ENCODE data around the gene MLLT10. TPM values are rescaled to one million over a fixed set of nuclear protein-coding genes. Genes with fewer than 3 reads are reported as not detected.
A peak's percentile ranks its signal among the peaks of the same experiment; 100 is the strongest.

Gene MLLT10
- total RNA-seq (34.9 and 61.6 TPM in 2 replicates), polyA plus RNA-seq (16.0 and 16.8 TPM in 2 replicates)

DNA sequence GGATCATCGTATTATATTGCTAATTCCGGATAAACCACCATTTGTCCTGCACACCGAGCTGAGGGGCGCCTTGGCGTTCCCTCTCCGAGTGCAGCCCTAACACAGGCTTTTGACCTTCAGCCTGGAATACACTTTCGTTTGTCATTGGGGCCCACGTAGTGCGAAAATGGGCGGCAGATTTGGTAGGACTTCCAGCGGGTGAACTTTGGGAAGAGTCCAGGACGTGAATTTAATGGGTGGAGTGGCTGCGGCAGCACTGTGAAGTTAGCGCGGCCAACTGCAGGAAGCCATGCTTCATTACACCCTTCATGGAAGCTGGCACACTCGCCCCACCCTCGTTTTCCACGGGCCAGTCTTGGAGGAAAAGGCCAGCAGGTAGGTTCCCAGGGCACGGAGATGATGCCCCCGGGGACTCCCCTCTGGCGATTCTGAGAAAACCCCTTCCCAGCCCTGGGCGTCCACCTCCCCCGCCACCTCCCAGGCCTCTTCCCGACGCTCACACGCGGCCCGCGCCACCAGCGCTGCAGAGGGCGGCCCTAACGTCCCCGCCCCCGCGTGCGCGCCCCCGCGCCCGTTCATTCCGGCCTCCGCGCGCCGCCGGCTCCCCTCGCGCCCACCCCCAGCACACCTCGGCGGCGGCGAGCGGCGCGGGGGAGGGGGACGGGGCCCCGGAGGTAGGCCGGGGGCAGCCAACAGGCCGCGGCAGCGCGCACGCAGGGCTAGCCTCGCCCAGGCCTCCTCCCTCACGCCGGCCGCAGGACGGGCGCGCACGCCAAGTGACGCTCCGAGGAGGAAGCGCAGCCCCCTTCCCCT is at the start of gene MLLT10:
Gene MLLT10, plus strand, starts transcription at position 766 of the 813 bp plus-strand sequence. CDS start 413 bp downstream, outside the sequence.
- Histone ChIP-seq H2AFZ (peak within 1 kb of the TSS; percentile 76), H3K79me2 (peaks cover 62% of the 10 kb centered on the region), H3K4me2 (peak within 1 kb of the TSS; percentile 93), H3K27me3 (no peaks in the 10 kb centered on the region), H3K9me2 (replicated peaks; ENCODE audit: insufficient read depth) (no peaks in the 10 kb centered on the region), H3K36me3 (replicated peaks; ENCODE audit: insufficient read depth, low read depth) (peaks cover 4% of the 10 kb centered on the region), H4K20me1 (ENCODE audit: insufficient read depth, poor library complexity, severe bottlenecking) (peaks cover 11% of the 10 kb centered on the region), H3K4me3 (peak within 1 kb of the TSS; percentile 78), H3K27ac (peak within 1 kb of the TSS; percentile 99), H3K9me3 (ENCODE audit: low read depth) (no peaks in the 10 kb centered on the region), H3K4me1 (ENCODE audit: insufficient read depth) (peaks cover 17% of the 10 kb centered on the region)
- DNase-seq (ENCODE audit: low spot score) = peak; percentile 98
- 1% methylated on average over 21 of the region's 74 CpGs for WGBS (ENCODE audit: low lambda C conversion rate, missing lambda C conversion rate)
- TF ChIP-seq, protein P1, sequence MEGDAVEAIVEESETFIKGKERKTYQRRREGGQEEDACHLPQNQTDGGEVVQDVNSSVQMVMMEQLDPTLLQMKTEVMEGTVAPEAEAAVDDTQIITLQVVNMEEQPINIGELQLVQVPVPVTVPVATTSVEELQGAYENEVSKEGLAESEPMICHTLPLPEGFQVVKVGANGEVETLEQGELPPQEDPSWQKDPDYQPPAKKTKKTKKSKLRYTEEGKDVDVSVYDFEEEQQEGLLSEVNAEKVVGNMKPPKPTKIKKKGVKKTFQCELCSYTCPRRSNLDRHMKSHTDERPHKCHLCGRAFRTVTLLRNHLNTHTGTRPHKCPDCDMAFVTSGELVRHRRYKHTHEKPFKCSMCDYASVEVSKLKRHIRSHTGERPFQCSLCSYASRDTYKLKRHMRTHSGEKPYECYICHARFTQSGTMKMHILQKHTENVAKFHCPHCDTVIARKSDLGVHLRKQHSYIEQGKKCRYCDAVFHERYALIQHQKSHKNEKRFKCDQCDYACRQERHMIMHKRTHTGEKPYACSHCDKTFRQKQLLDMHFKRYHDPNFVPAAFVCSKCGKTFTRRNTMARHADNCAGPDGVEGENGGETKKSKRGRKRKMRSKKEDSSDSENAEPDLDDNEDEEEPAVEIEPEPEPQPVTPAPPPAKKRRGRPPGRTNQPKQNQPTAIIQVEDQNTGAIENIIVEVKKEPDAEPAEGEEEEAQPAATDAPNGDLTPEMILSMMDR (IDR thresholded peaks at IDR 0.05; ENCODE audit: poor library complexity) = no peak
- no peak for TF ChIP-seq EZH2phosphoT487 (IDR thresholded peaks at IDR 0.05; ENCODE audit: low read depth, severe bottlenecking, unreplicated experiment)
- no peak for TF ChIP-seq EZH2 (IDR thresholded peaks at IDR 0.05; ENCODE audit: borderline replicate concordance)

GRCh38 chr10:21487416-21488180 is 46.4 kb upstream of the MLLT10 start:
- TF ChIP-seq, protein P1 (IDR thresholded peaks at IDR 0.05; ENCODE audit: poor library complexity) = no peak
- TF ChIP-seq EZH2phosphoT487 (IDR thresholded peaks at IDR 0.05; ENCODE audit: low read depth, severe bottlenecking, unreplicated experiment) = no peak
- TF ChIP-seq EZH2 (IDR thresholded peaks at IDR 0.05; ENCODE audit: borderline replicate concordance) = no peak

DNA sequence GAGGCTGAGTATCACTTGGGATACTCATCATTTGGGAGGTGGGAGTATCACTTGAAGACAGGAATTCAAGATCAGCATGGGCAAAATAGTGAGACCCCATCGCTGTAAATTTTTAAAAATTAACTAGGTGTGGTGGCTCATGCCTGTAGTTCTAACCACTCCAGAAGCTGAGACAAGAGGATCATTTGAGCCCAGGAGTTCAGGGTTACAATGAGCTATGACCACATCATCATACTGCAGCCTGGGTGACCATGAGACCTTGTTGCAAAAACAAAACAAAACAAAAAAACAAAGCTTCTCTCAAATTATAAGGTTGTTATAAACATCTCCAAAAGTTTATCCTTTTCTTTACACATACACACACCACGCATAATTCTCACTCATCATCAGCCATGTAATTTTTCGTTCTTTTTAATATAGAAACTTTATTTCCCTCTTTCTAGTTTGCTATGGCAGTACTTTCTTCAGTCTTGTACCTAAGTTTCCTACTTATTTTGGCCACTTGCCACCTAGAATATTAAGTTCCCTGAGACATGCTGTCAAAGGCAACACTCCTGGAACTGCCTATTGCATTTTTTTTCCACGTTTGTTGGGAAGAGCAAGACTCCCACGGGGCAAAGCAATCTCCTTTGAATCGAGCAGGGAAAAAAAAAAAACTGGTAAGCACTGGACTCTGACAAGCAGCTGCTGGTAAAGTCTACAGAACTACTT is 45.6 kb upstream of the MLLT10 start:
- H2AFZ ChIP-seq = no peak overlapping the region
- H4K20me1 ChIP-seq (ENCODE audit: insufficient read depth, poor library complexity, severe bottlenecking) = no peaks in the 10 kb centered on the region
- no peaks in the 10 kb centered on the region for H3K36me3 ChIP-seq (replicated peaks; ENCODE audit: insufficient read depth, low read depth)
- 53% methylated on average over 6 of the region's 6 CpGs for WGBS (ENCODE audit: low lambda C conversion rate, missing lambda C conversion rate)
- H3K27ac ChIP-seq = no peak overlapping the region
- H3K9me3 ChIP-seq (ENCODE audit: low read depth) = no peaks in the 10 kb centered on the region
- H3K79me2 ChIP-seq = no peaks in the 10 kb centered on the region
- no peaks in the 10 kb centered on the region for H3K27me3 ChIP-seq
- H3K4me3 ChIP-seq = no peak overlapping the region
- TF ChIP-seq, protein P1 (IDR thresholded peaks at IDR 0.05; ENCODE audit: poor library complexity) = no peak
- TF ChIP-seq EZH2 (IDR thresholded peaks at IDR 0.05; ENCODE audit: borderline replicate concordance) = no peak
- no peak for TF ChIP-seq EZH2phosphoT487 (IDR thresholded peaks at IDR 0.05; ENCODE audit: low read depth, severe bottlenecking, unreplicated experiment)
- H3K4me2 ChIP-seq = no peak overlapping the region
- H3K9me2 ChIP-seq (replicated peaks; ENCODE audit: insufficient read depth) = no peaks in the 10 kb centered on the region
- no peaks in the 10 kb centered on the region for H3K4me1 ChIP-seq (ENCODE audit: insufficient read depth)
- DNase-seq (ENCODE audit: low spot score) = no peak

More at GRCh38 chr10:21487416-21488180, 46.4 kb upstream of the MLLT10 start:
- H3K9me2 ChIP-seq (replicated peaks; ENCODE audit: insufficient read depth) = no peaks in the 10 kb centered on the region
- no peak overlapping the region for H3K4me2 ChIP-seq
- H3K27me3 ChIP-seq = no peaks in the 10 kb centered on the region
- H3K9me3 ChIP-seq (ENCODE audit: low read depth) = no peaks in the 10 kb centered on the region
- no peaks in the 10 kb centered on the region for H3K36me3 ChIP-seq (replicated peaks; ENCODE audit: insufficient read depth, low read depth)
- no peak overlapping the region for H2AFZ ChIP-seq
- no peak for DNase-seq (ENCODE audit: low spot score)
- H3K79me2 ChIP-seq = no peaks in the 10 kb centered on the region
- H3K4me3 ChIP-seq = no peak overlapping the region
- H4K20me1 ChIP-seq (ENCODE audit: insufficient read depth, poor library complexity, severe bottlenecking) = no peaks in the 10 kb centered on the region
- H3K4me1 ChIP-seq (ENCODE audit: insufficient read depth) = no peaks in the 10 kb centered on the region
- WGBS (ENCODE audit: low lambda C conversion rate, missing lambda C conversion rate) = 97% methylated on average over 10 of the region's 10 CpGs
- no peak overlapping the region for H3K27ac ChIP-seq

Measured in hepatocyte (in vitro differentiated cells).